Coronary artery (tissue), 2 donors: ENCODE results near the gene PFKM.

Experiments used
- DNase-seq: peaks from one replicate; pipeline ENCODE4 v3.0.0-alpha.2; 2017; ENCODE audit warnings: low spot score
- H3K27ac ChIP-seq, 2 donors: fragments of 200-600 bp; sonication (generic); one replicate each; pipeline ENCODE4 v1.5.1; 2016 to 2019
- H3K4me3 ChIP-seq: fragments of 200-600 bp; sonication (generic); 2 replicates; pipeline ENCODE4 v1.5.1; 2016; ENCODE audit warnings: mild to moderate bottlenecking, moderate library complexity
- CTCF ChIP-seq: fragments of 200-600 bp; sonication (generic); IDR thresholded peaks from one replicate; pipeline ENCODE4 v1.5.1; 2019; ENCODE audit warnings: antibody characterized with exemption

PFKM gene

DNA sequence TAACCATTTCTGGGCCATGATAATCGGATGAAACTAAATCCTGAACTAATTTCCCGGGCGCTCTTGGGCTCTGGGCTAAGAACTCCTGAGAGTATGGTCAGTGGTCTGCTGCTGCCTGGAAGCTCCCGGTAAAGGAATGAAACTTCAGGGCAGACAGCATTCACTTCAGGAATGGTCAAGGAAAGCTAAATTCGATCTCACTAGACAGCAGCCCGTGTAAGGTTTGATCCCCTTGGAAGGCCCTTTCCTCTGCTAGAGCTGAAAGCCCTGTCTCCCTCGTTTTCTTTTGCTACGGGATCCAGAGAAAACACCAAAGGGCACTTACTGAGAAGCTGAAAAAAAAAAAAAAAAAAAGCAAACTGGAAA lies 37.5 kb downstream of the PFKM start:
- H3K27ac ChIP-seq = peak overlapping the region in 1 of 2 donors; percentile 80
- no peak for DNase-seq

DNA sequence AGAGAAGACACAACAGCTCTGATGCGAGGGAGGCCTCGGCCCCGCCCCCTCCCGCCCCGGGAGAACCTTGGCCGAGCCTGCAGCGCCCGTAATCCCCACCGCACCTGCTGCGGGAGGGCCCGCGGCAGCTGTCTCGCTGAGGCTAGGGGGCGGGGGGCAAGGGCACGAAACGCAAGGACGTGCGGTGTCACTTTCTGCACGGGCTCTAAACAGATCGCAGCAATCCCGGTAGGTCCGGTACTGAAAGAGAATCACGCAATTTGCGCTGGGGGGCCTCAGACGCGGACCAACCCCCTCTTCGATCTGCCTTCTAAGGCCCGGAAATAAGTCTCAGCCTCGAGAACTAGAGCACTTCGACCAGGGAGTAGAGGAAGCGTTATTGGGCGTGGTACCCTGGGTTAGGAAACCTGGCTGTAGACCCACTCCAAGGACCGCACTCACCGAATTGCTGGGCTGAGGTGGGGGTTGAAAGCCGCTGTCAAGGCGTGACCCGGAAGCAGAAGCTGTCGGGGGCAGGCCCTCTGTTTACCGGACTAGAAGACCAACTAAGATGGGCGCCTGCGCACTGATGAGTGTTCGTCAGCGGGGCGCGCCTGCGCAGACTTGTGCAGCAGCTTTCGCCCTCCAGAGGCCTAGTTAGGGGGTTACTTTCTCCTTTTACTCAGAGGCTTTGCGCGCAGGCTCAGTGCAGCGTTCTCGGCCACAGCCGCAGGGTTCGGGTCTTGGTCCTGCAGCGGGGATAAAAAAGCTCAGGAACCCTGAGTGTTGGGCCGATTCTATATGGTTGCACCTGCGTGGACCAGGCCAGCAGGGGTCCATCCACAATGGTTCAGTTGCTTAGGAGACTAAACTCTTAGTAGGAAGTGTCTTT lies 38.1 kb downstream of the PFKM start, which contains the start of gene ASB8:
Gene ASB8, minus strand, starts transcription at position 498 of the 871 bp plus-strand sequence. CDS start 4,019 bp downstream, outside the sequence.
- peak; percentile 100 for DNase-seq
- Histone ChIP-seq H3K4me3 (peak within 1 kb of the TSS; percentile 90), H3K27ac (peak within 1 kb of the TSS; percentile 80 to 89)
- TF ChIP-seq CTCF = no peak

More for the DNA sequence above, 37.5 kb downstream of the PFKM start:
- TF ChIP-seq CTCF = no peak
- H3K4me3 ChIP-seq = peak overlapping the region; percentile 90

DNA sequence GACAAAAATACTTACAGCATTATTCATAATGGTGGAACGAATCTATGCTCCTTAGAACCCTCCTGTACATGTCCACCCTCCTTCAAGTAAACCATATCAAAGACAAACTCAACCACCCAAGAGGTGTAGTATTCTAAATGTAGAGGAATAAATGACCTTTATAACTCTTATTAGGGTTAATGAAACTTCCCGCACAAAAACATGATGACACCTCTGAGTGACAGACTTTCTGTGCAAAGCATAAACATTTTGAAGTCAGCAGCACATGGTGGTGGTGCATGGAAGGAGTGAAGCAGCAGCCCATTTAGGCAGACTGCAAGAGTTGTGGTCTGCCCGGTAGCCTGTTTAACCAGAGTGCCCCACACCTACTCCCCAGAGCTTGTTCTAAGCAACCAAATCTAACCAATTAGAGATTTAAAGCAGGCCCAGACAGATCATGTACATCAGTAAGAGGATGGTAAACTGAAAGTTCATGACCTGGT lies 38.8 kb downstream of the PFKM start:
- no peak for DNase-seq
- Histone ChIP-seq H3K27ac (peak overlapping the region; percentile 80 to 89), H3K4me3 (peak overlapping the region; percentile 90)
- no peak for TF ChIP-seq CTCF

- Histone ChIP-seq H3K4me3 (no peak overlapping the region), H3K27ac (no peak overlapping the region)
- no peak for DNase-seq
- no peak for TF ChIP-seq CTCF
Measured at GRCh38 chr12:48160046-48160445, 40.9 kb downstream of the PFKM start.

DNA sequence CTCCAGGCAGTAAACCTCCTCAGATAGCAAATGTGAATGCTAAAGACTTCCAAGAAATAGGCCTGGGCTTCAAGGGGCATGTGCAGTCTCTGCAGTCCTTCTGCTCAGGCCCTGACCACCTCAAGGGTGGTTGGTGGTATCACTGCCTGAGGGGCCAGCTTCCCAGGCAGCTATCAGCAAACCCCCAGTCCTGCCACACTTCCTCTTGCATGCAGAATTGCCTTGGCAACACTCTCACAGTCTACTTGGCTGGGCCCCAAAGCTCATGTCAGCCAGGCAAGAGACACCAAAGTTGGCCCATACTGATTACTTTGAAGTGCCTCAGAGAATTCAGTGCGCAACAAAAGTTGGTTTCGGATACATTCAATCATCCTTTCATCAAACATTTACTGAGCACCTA lies 41.6 kb downstream of the PFKM start:
- Histone ChIP-seq H3K27ac (no peak overlapping the region), H3K4me3 (no peak overlapping the region)
- TF ChIP-seq CTCF = no peak
- no peak for DNase-seq

GRCh38 chr12:48163150-48163747 lies 44.1 kb downstream of the PFKM start:
- H3K27ac ChIP-seq = no peak overlapping the region
- TF ChIP-seq CTCF = no peak
- DNase-seq = no peak
- H3K4me3 ChIP-seq = no peak overlapping the region

GRCh38 chr12:48164451-48164850 lies 45.3 kb downstream of the PFKM start:
- no peak for TF ChIP-seq CTCF
- no peak overlapping the region for H3K27ac ChIP-seq
- no peak for DNase-seq

More at GRCh38 chr12:48164451-48164850, 45.3 kb downstream of the PFKM start:
- H3K4me3 ChIP-seq = no peak overlapping the region
